ENCODE data around the gene ZNF664. TPM values are rescaled to one million over a fixed set of nuclear protein-coding genes. Genes with fewer than 3 reads are reported as not detected.

The ZNF664 gene
- total and polyA plus RNA-seq, 2 experiments from 2014 or later: 40.5 to 115 TPM

GRCh38 chr12:123989753-123990152, 16.7 kb downstream of the ZNF664 start:
- Histone ChIP-seq H3K9me3 (ENCODE audit: low read depth) (no peaks in the 10 kb centered on the region), H3K27me3 (no peaks in the 10 kb centered on the region), H3K27ac (peak overlapping the region; percentile 94), H3K4me1 (ENCODE audit: low read depth) (peaks cover 90% of the 10 kb centered on the region), H3K36me3 (peaks cover 3% of the 10 kb centered on the region), H3K4me3 (no peak overlapping the region)
- no peak for TF ChIP-seq CTCF (IDR thresholded peaks at IDR 0.05; ENCODE audit: low read depth, low read length)
- peak in 1 of 2 donors; percentile 37 for DNase-seq (ENCODE audit: low read depth in 1 of 2, low spot score in 1 of 2)

- Histone ChIP-seq H3K9me3 (ENCODE audit: low read depth) (no peaks in the 10 kb centered on the region), H3K36me3 (peaks cover 3% of the 10 kb centered on the region), H3K4me3 (no peak overlapping the region), H3K27ac (peak overlapping the region; percentile 94), H3K27me3 (no peaks in the 10 kb centered on the region), H3K4me1 (ENCODE audit: low read depth) (peaks cover 88% of the 10 kb centered on the region)
- DNase-seq (ENCODE audit: low read depth in 1 of 2, low spot score in 1 of 2): peak in 1 of 2 donors; percentile 94
- no peak for TF ChIP-seq CTCF (IDR thresholded peaks at IDR 0.05; ENCODE audit: low read depth, low read length)
Observed at GRCh38 chr12:123990511-123990910, 17.5 kb downstream of the ZNF664 start.

GRCh38 chr12:123991372-123991951, 18.4 kb downstream of the ZNF664 start:
- Histone ChIP-seq H3K9me3 (ENCODE audit: low read depth) (no peaks in the 10 kb centered on the region), H3K36me3 (peaks cover 3% of the 10 kb centered on the region), H3K27me3 (no peaks in the 10 kb centered on the region), H3K27ac (peak overlapping the region; percentile 94), H3K4me3 (no peak overlapping the region), H3K4me1 (ENCODE audit: low read depth) (peaks cover 90% of the 10 kb centered on the region)
- no peak for TF ChIP-seq CTCF (IDR thresholded peaks at IDR 0.05; ENCODE audit: low read depth, low read length)
- no peak for DNase-seq (ENCODE audit: low read depth in 1 of 2, low spot score in 1 of 2)

- TF ChIP-seq CTCF (IDR thresholded peaks at IDR 0.05; ENCODE audit: low read depth, low read length): no peak
- peak overlapping the region; percentile 75 for H3K27ac ChIP-seq
- H3K27me3 ChIP-seq: no peaks in the 10 kb centered on the region
- H3K4me1 ChIP-seq (ENCODE audit: low read depth): peaks cover 90% of the 10 kb centered on the region
- no peak overlapping the region for H3K4me3 ChIP-seq
- DNase-seq (ENCODE audit: low read depth in 1 of 2, low spot score in 1 of 2): no peak
- no peaks in the 10 kb centered on the region for H3K9me3 ChIP-seq (ENCODE audit: low read depth)
- H3K36me3 ChIP-seq: peaks cover 3% of the 10 kb centered on the region
Observed at GRCh38 chr12:123992118-123992825, 19.3 kb downstream of the ZNF664 start.

- no peaks in the 10 kb centered on the region for H3K27me3 ChIP-seq
- peaks cover 95% of the 10 kb centered on the region for H3K4me1 ChIP-seq (ENCODE audit: low read depth)
- peak in 1 of 2 donors; percentile 76 for DNase-seq (ENCODE audit: low read depth in 1 of 2, low spot score in 1 of 2)
- no peak overlapping the region for H3K4me3 ChIP-seq
- H3K27ac ChIP-seq: peak overlapping the region; percentile 92
- H3K36me3 ChIP-seq: no peaks in the 10 kb centered on the region
- H3K9me3 ChIP-seq (ENCODE audit: low read depth): no peaks in the 10 kb centered on the region
- TF ChIP-seq CTCF (IDR thresholded peaks at IDR 0.05; ENCODE audit: low read depth, low read length): no peak
Observed at GRCh38 chr12:123995023-123995748, 22.2 kb downstream of the ZNF664 start.
